IgD-negative memory B cell (primary cell): ENCODE results near the gene CNOT3. TPM values are rescaled to one million over a fixed set of nuclear protein-coding genes. Genes with fewer than 3 reads are reported as not detected.
"Not testable (repeated sequence)": the region's sequence is repeated elsewhere in the genome, so short reads cannot be mapped to it uniquely, and the experiment has no call there.

Experiments used
- H3K27ac Mint-ChIP-seq, 3 donors: one replicate each; pipeline ENCODE4 v1.8.0; 2020 to 2022; ENCODE audit warnings: mild to moderate bottlenecking in 3 of 3, mixed read lengths in 3 of 3, moderate library complexity in 1 of 3
- H3K27me3 Mint-ChIP-seq: one replicate; pipeline ENCODE4 v1.8.0; 2021; ENCODE audit warnings: mixed read lengths
- H3K36me3 Mint-ChIP-seq: one replicate; pipeline ENCODE4 v1.8.0; 2020; ENCODE audit warnings: mild to moderate bottlenecking, mixed read lengths
- H3K4me1 Mint-ChIP-seq, 3 donors: one replicate each; pipeline ENCODE4 v1.8.0; 2020 to 2022; ENCODE audit warnings: mixed read lengths in 3 of 3, mild to moderate bottlenecking in 1 of 3
- H3K4me3 Mint-ChIP-seq, 4 donors: one replicate each; pipeline ENCODE4 v1.8.0; 2020 to 2022; ENCODE audit warnings: mild to moderate bottlenecking in 4 of 4, mixed read lengths in 4 of 4, moderate library complexity in 3 of 4
- H3K9me3 Mint-ChIP-seq, 3 donors: one replicate each; pipeline ENCODE4 v1.8.0; 2020 to 2021; ENCODE audit warnings: mixed read lengths in 3 of 3, mild to moderate bottlenecking in 1 of 3
- polyA plus RNA-seq: library from polyadenylated mRNA; unstranded; fragments of 300-500 nt; fragmentation: Illumina TruSeq; gene quantifications from one replicate; pipeline ENCODE4 v1.2.3, GENCODE V29; 2021

CNOT3 gene
- polyA plus RNA-seq, 1 donor from 2014 or later: 15.1 TPM

- H3K27ac Mint-ChIP-seq, H3K4me1 Mint-ChIP-seq, H3K9me3 Mint-ChIP-seq, H3K27me3 Mint-ChIP-seq, H3K4me3 Mint-ChIP-seq, H3K36me3 Mint-ChIP-seq: not testable (repeated sequence)
These were observed 44.3 kb downstream of the CNOT3 start for GRCh38 chr19:54181894-54182293.

- Mint-ChIP-seq H3K4me3 (no peak overlapping the region), H3K36me3 (peaks cover 5% of the 10 kb centered on the region), H3K9me3 (no peaks in the 10 kb centered on the region), H3K27ac (peak overlapping the region in 1 of 3 donors; percentile 28), H3K4me1 (peaks cover 0 to 11% (median 9%) of the 10 kb centered on the region in 3 donors), H3K27me3 (no peaks in the 10 kb centered on the region)
These were observed 45.9 kb downstream of the CNOT3 start for GRCh38 chr19:54183431-54183830.

GRCh38 chr19:54186351-54186750 is 48.8 kb downstream of the CNOT3 start:
- H3K4me3 Mint-ChIP-seq: peak overlapping the region in 1 of 4 donors; percentile 5
- peaks cover 5 to 11% (median 11%) of the 10 kb centered on the region in 3 donors for H3K4me1 Mint-ChIP-seq
- H3K36me3 Mint-ChIP-seq: peaks cover 2% of the 10 kb centered on the region
- H3K9me3 Mint-ChIP-seq: no peaks in the 10 kb centered on the region
- no peaks in the 10 kb centered on the region for H3K27me3 Mint-ChIP-seq
- H3K27ac Mint-ChIP-seq: peak overlapping the region in 1 of 3 donors; percentile 18

GRCh38 chr19:54186934-54187381 is 49.4 kb downstream of the CNOT3 start:
- H3K27me3 Mint-ChIP-seq: no peaks in the 10 kb centered on the region
- peaks cover 9 to 15% (median 15%) of the 10 kb centered on the region in 3 donors for H3K4me1 Mint-ChIP-seq
- peaks cover 2% of the 10 kb centered on the region for H3K36me3 Mint-ChIP-seq
- H3K27ac Mint-ChIP-seq: peak overlapping the region in 2 of 3 donors; percentile 68 to 81
- H3K9me3 Mint-ChIP-seq: no peaks in the 10 kb centered on the region
- peak overlapping the region in 3 of 4 donors; percentile 55 to 84 (median 64) for H3K4me3 Mint-ChIP-seq

GRCh38 chr19:54188215-54188871 is 50.8 kb downstream of the CNOT3 start:
- Mint-ChIP-seq H3K4me3 (peak overlapping the region; percentile 84 to 99 (median 92)), H3K27me3 (no peaks in the 10 kb centered on the region), H3K9me3 (no peaks in the 10 kb centered on the region), H3K4me1 (peaks cover 9 to 16% (median 16%) of the 10 kb centered on the region in 3 donors), H3K27ac (peak overlapping the region; percentile 67 to 88 (median 81)), H3K36me3 (peaks cover 2% of the 10 kb centered on the region)

GRCh38 chr19:54189145-54189734 is 51.7 kb downstream of the CNOT3 start, which contains the start of gene MBOAT7:
Gene MBOAT7 (minus strand): TSS chr19:54189580. CDS start chr19:54188508, 1,072 bp downstream.
- H3K27me3 Mint-ChIP-seq: no peaks in the 10 kb centered on the region
- H3K4me3 Mint-ChIP-seq: peak within 1 kb of the TSS; percentile 94 to 100 (median 98)
- H3K4me1 Mint-ChIP-seq: peaks cover 9 to 16% (median 16%) of the 10 kb centered on the region in 3 donors
- no peaks in the 10 kb centered on the region for H3K9me3 Mint-ChIP-seq
- peak within 1 kb of the TSS; percentile 98 to 100 (median 99) for H3K27ac Mint-ChIP-seq
- H3K36me3 Mint-ChIP-seq: no peaks in the 10 kb centered on the region

GRCh38 chr19:54189735-54190502 is 52.4 kb downstream of the CNOT3 start:
- Mint-ChIP-seq H3K27ac (peak overlapping the region; percentile 98 to 100 (median 99)), H3K4me3 (peak overlapping the region; percentile 94 to 100 (median 98)), H3K36me3 (no peaks in the 10 kb centered on the region), H3K27me3 (no peaks in the 10 kb centered on the region), H3K9me3 (no peaks in the 10 kb centered on the region), H3K4me1 (peaks cover 9 to 16% (median 16%) of the 10 kb centered on the region in 3 donors)

GRCh38 chr19:54190503-54191010 is 53.0 kb downstream of the CNOT3 start:
- no peaks in the 10 kb centered on the region for H3K9me3 Mint-ChIP-seq
- peaks cover 9 to 18% (median 12%) of the 10 kb centered on the region in 3 donors for H3K4me1 Mint-ChIP-seq
- H3K27ac Mint-ChIP-seq: peak overlapping the region; percentile 98 to 100 (median 99)
- H3K36me3 Mint-ChIP-seq: no peaks in the 10 kb centered on the region
- H3K4me3 Mint-ChIP-seq: peak overlapping the region; percentile 94 to 100 (median 98)
- H3K27me3 Mint-ChIP-seq: no peaks in the 10 kb centered on the region

GRCh38 chr19:54191011-54191810 is 53.6 kb downstream of the CNOT3 start, which contains the start of gene TSEN34:
Gene TSEN34 (plus strand): TSS chr19:54191308. CDS start chr19:54191365, 57 bp downstream.
- Mint-ChIP-seq H3K27me3 (no peaks in the 10 kb centered on the region), H3K27ac (peak within 1 kb of the TSS; percentile 98 to 100 (median 99)), H3K4me3 (peak within 1 kb of the TSS; percentile 94 to 100 (median 98)), H3K4me1 (peaks cover 9 to 18% (median 12%) of the 10 kb centered on the region in 3 donors), H3K36me3 (no peaks in the 10 kb centered on the region), H3K9me3 (no peaks in the 10 kb centered on the region)

- no peaks in the 10 kb centered on the region for H3K36me3 Mint-ChIP-seq
- H3K27me3 Mint-ChIP-seq: no peaks in the 10 kb centered on the region
- H3K4me3 Mint-ChIP-seq: peak overlapping the region; percentile 94 to 99 (median 96)
- peak overlapping the region; percentile 43 to 98 (median 94) for H3K27ac Mint-ChIP-seq
- no peaks in the 10 kb centered on the region for H3K9me3 Mint-ChIP-seq
- peaks cover 9 to 18% (median 12%) of the 10 kb centered on the region in 3 donors for H3K4me1 Mint-ChIP-seq
These were observed 54.4 kb downstream of the CNOT3 start for GRCh38 chr19:54191811-54192453.

GRCh38 chr19:54193011-54193410 is 55.4 kb downstream of the CNOT3 start:
- no peaks in the 10 kb centered on the region for H3K36me3 Mint-ChIP-seq

GRCh38 chr19:54194463-54194862 is 56.9 kb downstream of the CNOT3 start:
- peak overlapping the region in 1 of 4 donors; percentile 71 for H3K4me3 Mint-ChIP-seq
- H3K27ac Mint-ChIP-seq, H3K36me3 Mint-ChIP-seq, H3K27me3 Mint-ChIP-seq, H3K9me3 Mint-ChIP-seq: not testable (repeated sequence)
- H3K4me1 Mint-ChIP-seq: peaks cover 8 to 11% (median 9%) of the 10 kb centered on the region in 3 donors

More at GRCh38 chr19:54193011-54193410, 55.4 kb downstream of the CNOT3 start:
- no peaks in the 10 kb centered on the region for H3K27me3 Mint-ChIP-seq
- peak overlapping the region in 3 of 4 donors; percentile 88 to 99 (median 94) for H3K4me3 Mint-ChIP-seq
- no peaks in the 10 kb centered on the region for H3K9me3 Mint-ChIP-seq
- peaks cover 8 to 12% (median 9%) of the 10 kb centered on the region in 3 donors for H3K4me1 Mint-ChIP-seq
- H3K27ac Mint-ChIP-seq: peak overlapping the region in 2 of 3 donors; percentile 93 to 98

- H3K4me1 Mint-ChIP-seq: peaks cover 9 to 14% (median 13%) of the 10 kb centered on the region in 3 donors
- no peaks in the 10 kb centered on the region for H3K27me3 Mint-ChIP-seq
- H3K27ac Mint-ChIP-seq: no peak overlapping the region
- H3K36me3 Mint-ChIP-seq: no peaks in the 10 kb centered on the region
- no peaks in the 10 kb centered on the region for H3K9me3 Mint-ChIP-seq
- peak overlapping the region in 1 of 4 donors; percentile 72 for H3K4me3 Mint-ChIP-seq
These were observed 59.0 kb downstream of the CNOT3 start for GRCh38 chr19:54196536-54196935.
